GM10266 (cell line): ENCODE measurements around the gene MBD2.
A peak's percentile ranks its signal among the peaks of the same experiment; 100 is the strongest.

Experiments
- DNase-seq: peaks from one replicate; pipeline ENCODE4 v3.0.0; 2012; ENCODE audit errors: extremely low spot score
- CTCF ChIP-seq: IDR thresholded peaks from 2 replicates; pipeline ENCODE4 v1.5.1; 2012; ENCODE audit warnings: mild to moderate bottlenecking, low read depth; ENCODE audit not compliant: control insufficient read depth, insufficient read depth; ENCODE audit errors: missing control alignments

MBD2 gene

GRCh38 chr18:54235871-54236270, 11.4 kb upstream of the MBD2 start:
- TF ChIP-seq CTCF: no peak
- no peak for DNase-seq

- TF ChIP-seq CTCF: no peak
- no peak for DNase-seq
Measured at GRCh38 chr18:54233747-54234146, 9.3 kb upstream of the MBD2 start.

DNA sequence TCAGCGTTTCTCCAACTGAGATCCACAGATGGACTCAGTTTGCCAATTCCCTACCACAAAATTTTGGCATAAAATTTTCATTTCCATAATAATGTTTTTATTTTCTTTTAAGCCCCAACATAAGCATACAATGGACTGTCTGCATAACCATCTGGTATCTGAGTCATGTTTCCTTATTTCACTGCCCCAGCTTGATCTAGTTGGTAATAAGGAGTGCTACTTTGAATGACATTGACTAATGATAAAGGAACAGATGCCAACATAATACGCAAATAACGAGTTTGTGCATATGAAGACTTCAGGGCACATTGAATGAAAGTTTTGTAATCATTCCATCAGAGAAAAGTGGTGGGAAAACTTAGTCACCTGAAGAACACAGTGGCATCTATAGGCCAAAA, 8.8 kb upstream of the MBD2 start:
- TF ChIP-seq CTCF: no peak
- DNase-seq: no peak

- TF ChIP-seq CTCF: no peak
- DNase-seq: no peak
Measured at GRCh38 chr18:54232485-54233227, 8.2 kb upstream of the MBD2 start.

DNA sequence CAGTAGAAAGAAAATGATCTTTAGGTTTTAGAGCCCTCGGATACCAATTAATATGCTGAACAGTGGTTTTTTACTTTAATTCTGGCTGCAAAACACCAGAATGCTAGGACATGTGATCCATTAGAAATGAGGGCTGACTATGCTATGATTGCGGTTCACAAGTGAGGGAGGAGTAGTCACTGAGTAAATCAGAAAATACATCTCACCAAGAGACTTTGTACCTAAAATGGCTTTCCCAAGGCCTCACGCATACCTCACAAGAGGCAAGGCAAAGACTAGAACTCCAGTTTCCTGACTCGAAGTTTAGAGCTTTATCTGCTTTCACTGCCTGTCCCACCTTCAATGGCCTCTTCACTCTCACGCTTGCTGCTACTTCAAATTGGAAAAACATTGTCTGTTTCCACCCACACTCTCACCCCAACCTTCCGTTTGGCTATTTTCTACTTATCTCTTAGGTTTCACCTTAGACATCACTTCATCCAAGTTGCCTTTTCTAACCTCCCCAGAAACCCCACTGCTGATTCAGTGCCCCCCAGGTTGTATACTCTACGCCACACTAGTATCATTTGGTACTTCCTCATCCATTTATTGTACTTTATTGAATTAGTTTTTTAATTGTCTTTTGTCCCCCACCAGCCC, 5.1 kb upstream of the MBD2 start:
- peak; percentile 37 for DNase-seq
- TF ChIP-seq CTCF: no peak

DNA sequence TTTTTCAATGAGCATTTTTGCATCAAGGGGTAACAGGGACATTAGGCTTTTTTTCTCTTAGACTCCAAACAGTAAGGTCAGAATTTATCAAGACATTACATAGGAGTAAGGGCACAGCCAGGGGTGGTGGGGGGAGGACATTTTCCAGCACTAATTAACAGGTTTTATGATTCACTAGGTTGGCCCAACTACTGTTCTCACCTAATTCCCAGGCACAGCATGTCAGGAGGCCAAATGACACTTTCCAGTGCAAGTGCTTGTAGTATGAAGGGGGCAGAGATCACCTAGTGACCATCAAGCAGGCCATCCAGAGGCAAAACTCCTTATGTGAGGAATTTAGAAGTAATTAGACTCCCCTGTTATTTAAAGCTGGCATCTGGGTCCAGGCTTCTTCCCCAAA, 3.9 kb upstream of the MBD2 start:
- no peak for TF ChIP-seq CTCF
- no peak for DNase-seq

DNA sequence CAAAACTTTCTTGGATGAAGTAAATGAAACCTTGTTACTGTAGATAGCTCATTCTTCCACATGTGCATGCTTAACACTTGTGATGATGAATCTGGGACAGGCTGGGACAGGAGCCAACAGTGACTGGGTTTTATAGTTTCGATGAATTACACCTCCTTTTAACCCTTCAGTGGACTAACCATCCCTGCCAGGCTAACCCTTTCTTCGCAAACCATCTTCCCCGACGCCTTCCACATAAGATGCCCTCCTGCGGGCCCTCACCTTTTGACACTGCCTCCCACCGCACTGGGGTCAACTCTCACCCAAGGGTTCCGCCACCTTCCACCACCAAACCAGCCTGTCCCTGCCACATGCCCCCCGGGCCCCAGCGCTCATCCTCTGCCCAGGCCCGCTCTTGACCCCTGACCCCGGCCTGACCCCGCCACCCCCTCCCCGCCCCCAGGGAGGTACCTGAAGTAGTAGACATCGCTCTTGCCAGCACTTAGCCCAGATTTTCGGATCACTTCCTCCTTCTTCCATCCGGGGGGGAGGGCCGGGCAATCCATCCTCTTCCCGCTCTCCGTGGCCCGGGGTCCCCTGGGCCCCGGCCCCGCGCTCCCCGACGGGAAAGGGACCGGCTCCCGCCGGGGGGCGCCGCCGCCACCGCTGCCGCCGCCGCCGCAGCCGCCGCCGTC, 764 bp downstream of the MBD2 start:
- peak; percentile 29 for DNase-seq
- TF ChIP-seq CTCF: peak; percentile 10
